Activated B cell treated with CpG ODN at 0.5 μM for 24 hours (primary cell): ENCODE measurements around the gene SLC26A6. TPM values are rescaled to one million over a fixed set of nuclear protein-coding genes. Genes with fewer than 3 reads are reported as not detected.

ENCODE experiments used
- ATAC-seq: fragments of 200-7000 bp; cut with Tn5 transposase; one replicate; pipeline ENCODE4 v1.10.0; 2021; ENCODE audit warnings: low read depth, mild to moderate bottlenecking, moderate library complexity
- CTCF ChIA-PET: fragments of 350-600 bp; sonication (Branson Sonifier 250); formaldehyde crosslinking; loops from one replicate; lab custom pipeline; 2021; ENCODE audit warnings: antibody characterized with exemption; lab: Charles Lee
- POLR2A ChIA-PET: fragments of 350-600 bp; sonication (Branson Sonifier 250); formaldehyde crosslinking; loops from one replicate; lab custom pipeline; 2021; ENCODE audit warnings: antibody characterized with exemption; lab: Charles Lee
- DNase-seq: peaks from one replicate; pipeline ENCODE4 v3.0.0; 2022
- H3K27ac Mint-ChIP-seq: one replicate; pipeline ENCODE4 v1.8.0; 2020; ENCODE audit warnings: mixed read lengths
- H3K27me3 Mint-ChIP-seq: one replicate; pipeline ENCODE4 v1.8.0; 2021; ENCODE audit warnings: mixed read lengths
- H3K36me3 Mint-ChIP-seq: one replicate; pipeline ENCODE4 v1.8.0; 2021; ENCODE audit warnings: low read depth, mixed read lengths
- H3K4me1 Mint-ChIP-seq: one replicate; pipeline ENCODE4 v1.8.0; 2021; ENCODE audit warnings: mixed read lengths
- H3K4me3 Mint-ChIP-seq: one replicate; pipeline ENCODE4 v1.8.0; 2020; ENCODE audit warnings: mild to moderate bottlenecking, mixed read lengths
- H3K9me3 Mint-ChIP-seq: one replicate; pipeline ENCODE4 v1.8.0; 2020; ENCODE audit warnings: mixed read lengths
- intact Hi-C: fragments of 100-400 bp; cut with micrococcal nuclease; formaldehyde crosslinking; loops from one replicate; pipeline ENCODE4 v1.15.1; 2024
- total RNA-seq: library from RNA; stranded (reverse); gene quantifications from 2 replicates; pipeline ENCODE4 v1.2.3, GENCODE V29; 2022
- TF ChIP-seq, protein P1 (sequence below): fragments of 200-600 bp; IDR thresholded peaks from one replicate; pipeline ENCODE4 v1.8.0; 2022; ENCODE audit warnings: antibody characterized with exemption, mild to moderate bottlenecking

The SLC26A6 gene
- total RNA-seq, 1 donor from 2014 or later: 21.5 TPM

DNA sequence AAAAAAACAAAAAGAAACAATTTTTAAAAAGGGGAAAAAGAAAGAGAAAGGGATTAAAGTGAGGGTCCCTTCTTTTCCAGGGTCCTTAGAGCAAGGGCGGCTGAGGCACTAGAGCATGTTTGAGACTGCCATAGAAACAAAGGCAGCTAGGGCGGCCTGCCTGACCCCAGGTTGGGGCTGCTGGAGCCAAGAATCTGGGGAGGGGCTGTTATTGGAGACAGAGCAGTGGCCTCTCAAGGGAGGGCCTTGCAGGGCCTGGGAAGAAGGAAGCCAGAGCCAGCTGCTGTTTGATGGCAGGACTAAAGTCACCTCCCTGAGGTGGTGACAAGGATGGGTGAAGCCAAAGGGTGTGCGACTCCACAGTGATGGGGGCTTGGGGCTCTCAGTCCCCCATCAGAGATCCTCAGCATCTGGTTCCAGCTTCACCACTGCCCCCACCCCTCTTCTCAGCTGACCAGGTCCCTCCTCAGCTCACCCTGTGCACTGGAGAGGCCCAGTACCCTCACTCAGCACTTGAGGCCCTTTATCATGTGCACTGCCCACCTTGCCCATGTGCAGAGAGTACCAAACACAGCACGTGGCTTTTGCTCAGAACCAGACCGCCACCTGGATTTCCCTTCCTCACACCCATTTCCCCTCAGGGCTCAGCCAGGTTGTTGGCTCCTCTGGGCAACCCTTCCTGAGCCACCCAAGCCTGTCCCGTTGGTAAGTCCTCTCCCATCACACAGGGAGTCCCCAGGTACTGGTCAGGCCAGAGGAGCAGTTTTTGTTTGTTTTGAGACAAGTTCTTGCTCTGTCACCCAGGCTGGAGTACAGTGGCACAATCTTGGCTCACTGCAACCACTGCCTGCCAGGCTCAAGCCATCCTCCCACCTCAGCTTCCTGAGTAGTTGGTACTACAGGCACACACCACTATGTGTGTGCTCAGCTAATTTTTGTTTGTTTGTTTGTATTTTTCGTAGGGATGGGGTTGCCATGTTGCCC, 15.4 kb downstream of the SLC26A6 start:
- POLR2A ChIA-PET: no interaction called here
- Mint-ChIP-seq H3K36me3 (peaks cover under 1% of the 10 kb centered on the region), H3K4me1 (no peaks in the 10 kb centered on the region), H3K4me3 (no peak overlapping the region), H3K9me3 (peaks cover 6% of the 10 kb centered on the region), H3K27ac (no peak overlapping the region), H3K27me3 (no peaks in the 10 kb centered on the region)
- no peak for ATAC-seq
- CTCF ChIA-PET: no interaction called here
- no peak for DNase-seq
- intact Hi-C loops: no loop called here
- TF ChIP-seq, protein P1, sequence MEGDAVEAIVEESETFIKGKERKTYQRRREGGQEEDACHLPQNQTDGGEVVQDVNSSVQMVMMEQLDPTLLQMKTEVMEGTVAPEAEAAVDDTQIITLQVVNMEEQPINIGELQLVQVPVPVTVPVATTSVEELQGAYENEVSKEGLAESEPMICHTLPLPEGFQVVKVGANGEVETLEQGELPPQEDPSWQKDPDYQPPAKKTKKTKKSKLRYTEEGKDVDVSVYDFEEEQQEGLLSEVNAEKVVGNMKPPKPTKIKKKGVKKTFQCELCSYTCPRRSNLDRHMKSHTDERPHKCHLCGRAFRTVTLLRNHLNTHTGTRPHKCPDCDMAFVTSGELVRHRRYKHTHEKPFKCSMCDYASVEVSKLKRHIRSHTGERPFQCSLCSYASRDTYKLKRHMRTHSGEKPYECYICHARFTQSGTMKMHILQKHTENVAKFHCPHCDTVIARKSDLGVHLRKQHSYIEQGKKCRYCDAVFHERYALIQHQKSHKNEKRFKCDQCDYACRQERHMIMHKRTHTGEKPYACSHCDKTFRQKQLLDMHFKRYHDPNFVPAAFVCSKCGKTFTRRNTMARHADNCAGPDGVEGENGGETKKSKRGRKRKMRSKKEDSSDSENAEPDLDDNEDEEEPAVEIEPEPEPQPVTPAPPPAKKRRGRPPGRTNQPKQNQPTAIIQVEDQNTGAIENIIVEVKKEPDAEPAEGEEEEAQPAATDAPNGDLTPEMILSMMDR: no peak

DNA sequence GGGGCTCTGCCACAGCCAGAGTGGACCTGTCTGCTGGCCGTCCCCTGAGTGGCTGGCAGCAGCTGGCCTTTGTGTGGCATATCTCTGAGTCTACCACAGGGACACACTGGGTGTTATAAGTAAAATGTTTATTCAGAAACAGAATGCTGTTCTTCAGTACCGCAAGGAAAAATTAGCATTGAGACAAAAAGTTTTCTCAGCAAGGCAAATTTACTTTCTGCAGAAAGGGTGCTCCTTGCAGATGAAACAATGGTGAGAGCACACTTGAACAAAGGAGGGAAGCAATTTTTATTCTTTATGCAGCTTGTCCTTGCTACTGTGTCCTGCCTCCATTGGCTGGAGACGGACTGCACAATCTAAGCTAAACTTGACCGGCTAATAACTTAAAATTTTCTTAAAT, 17.7 kb downstream of the SLC26A6 start:
- TF ChIP-seq, protein P1: no peak
- no peaks in the 10 kb centered on the region for H3K36me3 Mint-ChIP-seq
- ATAC-seq: no peak
- H3K27ac Mint-ChIP-seq: no peak overlapping the region
- H3K27me3 Mint-ChIP-seq: no peaks in the 10 kb centered on the region
- no peaks in the 10 kb centered on the region for H3K4me1 Mint-ChIP-seq
- no peak for DNase-seq
- CTCF ChIA-PET: no interaction called here
- intact Hi-C loops: no loop called here
- peaks cover 6% of the 10 kb centered on the region for H3K9me3 Mint-ChIP-seq
- H3K4me3 Mint-ChIP-seq: no peak overlapping the region
- POLR2A ChIA-PET: interaction anchor here (0.6 kb wide), 1 partner anchor 1470 kb away, joined by 4 read pairs; no protein-coding TSS in a partner anchor

DNA sequence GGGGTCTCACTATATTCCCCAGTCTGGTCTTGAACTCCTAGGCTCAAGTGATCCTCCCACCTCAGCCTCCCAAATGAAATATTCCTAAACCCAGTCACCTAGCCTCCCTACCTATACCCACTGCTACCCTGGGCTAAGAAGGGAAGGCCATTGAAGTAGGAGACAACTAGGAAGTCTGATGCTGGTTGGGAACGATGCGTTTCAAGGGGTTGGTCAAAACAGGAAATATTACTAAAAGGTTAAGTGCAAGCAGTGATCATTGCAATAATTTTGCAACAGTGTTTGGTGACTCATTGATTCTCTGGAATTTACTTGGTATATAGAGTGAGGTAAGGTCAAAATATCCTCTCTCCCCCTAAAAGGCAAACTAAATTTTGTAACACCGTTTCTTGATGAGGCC, 21.2 kb downstream of the SLC26A6 start:
- peaks cover 3% of the 10 kb centered on the region for H3K36me3 Mint-ChIP-seq
- no peaks in the 10 kb centered on the region for H3K27me3 Mint-ChIP-seq
- peaks cover 5% of the 10 kb centered on the region for H3K4me1 Mint-ChIP-seq
- TF ChIP-seq, protein P1: no peak
- DNase-seq (no peak), ATAC-seq (no peak)
- no peak overlapping the region for H3K4me3 Mint-ChIP-seq
- CTCF ChIA-PET: no interaction called here
- H3K27ac Mint-ChIP-seq: no peak overlapping the region
- intact Hi-C loops: no loop called here
- POLR2A ChIA-PET: no interaction called here
- H3K9me3 Mint-ChIP-seq: peaks cover 6% of the 10 kb centered on the region

DNA sequence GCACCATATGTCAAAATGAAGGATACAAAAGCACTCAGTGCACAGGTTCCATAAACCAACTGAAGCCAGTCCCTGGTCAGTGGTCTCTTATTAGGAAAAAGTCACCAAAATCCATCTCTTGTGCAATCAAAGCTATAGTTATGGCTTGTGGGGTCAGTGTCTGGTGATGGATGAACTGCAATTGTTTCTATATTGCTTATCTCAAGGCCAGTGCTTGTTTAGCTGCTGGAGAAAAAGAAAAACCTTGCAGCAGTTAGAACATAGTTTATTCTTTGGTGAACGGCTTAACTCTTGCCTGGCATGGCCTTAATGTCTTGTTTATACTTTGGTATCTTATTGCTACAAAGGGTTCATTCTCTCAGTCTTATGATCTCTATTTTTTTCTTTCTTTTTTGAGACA, 23.0 kb downstream of the SLC26A6 start:
- Mint-ChIP-seq H3K36me3 (peaks cover 11% of the 10 kb centered on the region), H3K9me3 (peaks cover 2% of the 10 kb centered on the region), H3K4me1 (peaks cover 18% of the 10 kb centered on the region), H3K4me3 (no peak overlapping the region), H3K27me3 (no peaks in the 10 kb centered on the region), H3K27ac (no peak overlapping the region)
- ChIA-PET CTCF (interaction anchor here (1.5 kb wide), 1 partner anchor 211 kb away, joined by 4 read pairs; no protein-coding TSS in a partner anchor), POLR2A (no interaction called here)
- ATAC-seq (no peak), DNase-seq (no peak)
- intact Hi-C loops: no loop called here
- TF ChIP-seq, protein P1: no peak
